ENCODE results near the gene MSI2. TPM values are rescaled to one million over a fixed set of nuclear protein-coding genes. Genes with fewer than 3 reads are reported as not detected.
A peak's percentile ranks its signal among the peaks of the same experiment; 100 is the strongest.

MSI2 gene
- total and polyA plus RNA-seq, 4 donors: 9.4 to 64.0 (median 30.4) TPM

- WGBS, 2 donors: 73 to 80% methylated on average over 13 of the region's 13 CpGs
- H3K4me1 ChIP-seq (ENCODE audit: control insufficient read depth in 5 of 5, insufficient read depth in 5 of 5, low read length in 5 of 5): peaks cover 5 to 55% (median 30%) of the 10 kb centered on the region in 5 donors
- ATAC-seq (ENCODE audit: insufficient read depth, low FRiP score): no peak
- H3K36me3 ChIP-seq (ENCODE audit: control insufficient read depth in 4 of 4, insufficient read depth in 4 of 4, low read length in 4 of 4): no peaks in the 10 kb centered on the region
- H3K9me3 ChIP-seq (ENCODE audit: control insufficient read depth in 4 of 4, insufficient read depth in 3 of 4, low read length in 3 of 4): no peaks in the 10 kb centered on the region
- no peaks in the 10 kb centered on the region for H3K27me3 ChIP-seq (ENCODE audit: control insufficient read depth in 3 of 3, insufficient read depth in 3 of 3, low read length in 2 of 3)
- H3K4me3 ChIP-seq: no peak overlapping the region
- peak overlapping the region in 1 of 2 donors; percentile 8 for H3K9ac ChIP-seq (ENCODE audit: insufficient read depth in 1 of 2, low read length in 2 of 2)
- no peak overlapping the region for H3K27ac ChIP-seq (ENCODE audit: low read depth in 1 of 2, low read length in 1 of 2)
- DNase-seq: peak in 2 of 3 donors; percentile 78 to 80
- no peak for TF ChIP-seq CTCF (IDR thresholded peaks at IDR 0.05; ENCODE audit: control extremely low read depth, extremely low read depth)
Measured at GRCh38 chr17:57485916-57486881, 229.9 kb downstream of the MSI2 start.

- WGBS, 2 donors: 33 to 75% methylated on average over 4 of the region's 4 CpGs
- DNase-seq (peak in 1 of 3 donors; percentile 52), ATAC-seq (ENCODE audit: insufficient read depth, low FRiP score) (no peak)
- H3K9me3 ChIP-seq (ENCODE audit: control insufficient read depth in 4 of 4, insufficient read depth in 3 of 4, low read length in 3 of 4): no peaks in the 10 kb centered on the region
- no peak overlapping the region for H3K9ac ChIP-seq (ENCODE audit: insufficient read depth in 1 of 2, low read length in 2 of 2)
- no peaks in the 10 kb centered on the region for H3K27me3 ChIP-seq (ENCODE audit: control insufficient read depth in 3 of 3, insufficient read depth in 3 of 3, low read length in 2 of 3)
- H3K36me3 ChIP-seq (ENCODE audit: control insufficient read depth in 4 of 4, insufficient read depth in 4 of 4, low read length in 4 of 4): no peaks in the 10 kb centered on the region
- peaks cover 5 to 59% (median 30%) of the 10 kb centered on the region in 5 donors for H3K4me1 ChIP-seq (ENCODE audit: control insufficient read depth in 5 of 5, insufficient read depth in 5 of 5, low read length in 5 of 5)
- H3K27ac ChIP-seq (ENCODE audit: low read depth in 1 of 2, low read length in 1 of 2): no peak overlapping the region
- TF ChIP-seq CTCF (IDR thresholded peaks at IDR 0.05; ENCODE audit: control extremely low read depth, extremely low read depth): no peak
- no peak overlapping the region for H3K4me3 ChIP-seq
Measured at GRCh38 chr17:57486882-57487301, 230.6 kb downstream of the MSI2 start.

- no peaks in the 10 kb centered on the region for H3K27me3 ChIP-seq (ENCODE audit: control insufficient read depth in 3 of 3, insufficient read depth in 3 of 3, low read length in 2 of 3)
- H3K9ac ChIP-seq (ENCODE audit: insufficient read depth in 1 of 2, low read length in 2 of 2): no peak overlapping the region
- ATAC-seq (ENCODE audit: insufficient read depth, low FRiP score) (no peak), DNase-seq (peak in 1 of 3 donors; percentile 54)
- no peak overlapping the region for H3K4me3 ChIP-seq
- no peaks in the 10 kb centered on the region for H3K36me3 ChIP-seq (ENCODE audit: control insufficient read depth in 4 of 4, insufficient read depth in 4 of 4, low read length in 4 of 4)
- H3K9me3 ChIP-seq (ENCODE audit: control insufficient read depth in 4 of 4, insufficient read depth in 3 of 4, low read length in 3 of 4): no peaks in the 10 kb centered on the region
- TF ChIP-seq CTCF (IDR thresholded peaks at IDR 0.05; ENCODE audit: control extremely low read depth, extremely low read depth): no peak
- no peak overlapping the region for H3K27ac ChIP-seq (ENCODE audit: low read depth in 1 of 2, low read length in 1 of 2)
- H3K4me1 ChIP-seq (ENCODE audit: control insufficient read depth in 5 of 5, insufficient read depth in 5 of 5, low read length in 5 of 5): peaks cover 5 to 52% (median 24%) of the 10 kb centered on the region in 5 donors
- WGBS, 2 donors: 46 to 65% methylated on average over 5 of the region's 5 CpGs
Measured at GRCh38 chr17:57487573-57487972, 231.2 kb downstream of the MSI2 start.
